ENCODE measurements around the gene HMCN2. TPM values are rescaled to one million over a fixed set of nuclear protein-coding genes. Genes with fewer than 3 reads are reported as not detected.

Gene HMCN2
- total RNA-seq, 1 donor, result under 0.01 TPM

DNA sequence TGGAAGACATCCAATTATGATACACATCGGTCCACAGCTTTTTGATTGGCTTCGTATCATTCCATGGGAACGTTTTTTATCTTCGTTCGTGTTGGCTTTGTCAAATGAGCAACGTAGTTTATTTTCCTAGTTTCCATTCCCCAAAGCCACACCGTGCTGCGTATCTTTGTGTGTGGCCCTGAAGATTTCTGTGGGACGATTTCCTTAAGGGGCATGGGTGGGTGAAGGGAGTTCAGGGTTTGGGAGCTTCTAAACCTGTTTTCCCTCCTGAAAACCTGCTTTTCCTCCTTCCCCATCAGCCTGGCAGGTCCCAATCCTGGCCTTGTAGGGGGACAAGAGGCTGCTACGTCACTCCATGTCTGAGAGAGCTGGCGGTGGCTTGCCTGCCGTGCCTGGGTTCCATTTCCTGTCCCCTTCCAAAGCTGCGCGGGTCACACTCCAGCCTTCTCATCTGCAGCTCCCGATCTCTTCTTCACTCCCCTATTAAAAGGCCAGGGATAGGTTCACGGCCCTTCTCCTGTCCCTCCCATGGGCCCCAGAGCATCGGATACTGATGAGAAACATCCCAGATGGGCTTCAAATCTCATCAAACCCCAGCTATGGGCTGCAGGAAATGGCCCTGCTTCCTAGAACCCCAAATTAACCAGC is 155.7 kb downstream of the HMCN2 start:
- Histone ChIP-seq H3K27me3 (ENCODE audit: insufficient read depth, low read length) (no peaks in the 10 kb centered on the region), H3K4me2 (ENCODE audit: insufficient read depth, low read length) (peak overlapping the region; percentile 22), H3K79me2 (ENCODE audit: insufficient read depth, low read length) (no peaks in the 10 kb centered on the region), H3K36me3 (ENCODE audit: insufficient read depth, low read length) (no peaks in the 10 kb centered on the region), H2AFZ (ENCODE audit: low read length) (no peak overlapping the region), H3K4me1 (ENCODE audit: insufficient read depth, low read length) (peaks cover 13% of the 10 kb centered on the region), H3K27ac (ENCODE audit: low read depth, low read length) (no peak overlapping the region), H3K4me3 (ENCODE audit: insufficient read depth, low read length) (no peak overlapping the region), H4K20me1 (ENCODE audit: insufficient read depth, low read length) (no peaks in the 10 kb centered on the region), H3K9me3 (ENCODE audit: low read depth, low read length) (no peaks in the 10 kb centered on the region)
- TF ChIP-seq, protein P1, sequence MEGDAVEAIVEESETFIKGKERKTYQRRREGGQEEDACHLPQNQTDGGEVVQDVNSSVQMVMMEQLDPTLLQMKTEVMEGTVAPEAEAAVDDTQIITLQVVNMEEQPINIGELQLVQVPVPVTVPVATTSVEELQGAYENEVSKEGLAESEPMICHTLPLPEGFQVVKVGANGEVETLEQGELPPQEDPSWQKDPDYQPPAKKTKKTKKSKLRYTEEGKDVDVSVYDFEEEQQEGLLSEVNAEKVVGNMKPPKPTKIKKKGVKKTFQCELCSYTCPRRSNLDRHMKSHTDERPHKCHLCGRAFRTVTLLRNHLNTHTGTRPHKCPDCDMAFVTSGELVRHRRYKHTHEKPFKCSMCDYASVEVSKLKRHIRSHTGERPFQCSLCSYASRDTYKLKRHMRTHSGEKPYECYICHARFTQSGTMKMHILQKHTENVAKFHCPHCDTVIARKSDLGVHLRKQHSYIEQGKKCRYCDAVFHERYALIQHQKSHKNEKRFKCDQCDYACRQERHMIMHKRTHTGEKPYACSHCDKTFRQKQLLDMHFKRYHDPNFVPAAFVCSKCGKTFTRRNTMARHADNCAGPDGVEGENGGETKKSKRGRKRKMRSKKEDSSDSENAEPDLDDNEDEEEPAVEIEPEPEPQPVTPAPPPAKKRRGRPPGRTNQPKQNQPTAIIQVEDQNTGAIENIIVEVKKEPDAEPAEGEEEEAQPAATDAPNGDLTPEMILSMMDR (IDR thresholded peaks at IDR 0.05; ENCODE audit: extremely low read depth, low read depth, low read length), result no peak
- no peak for DNase-seq (ENCODE audit: insufficient read length, low spot score, missing footprints)

DNA sequence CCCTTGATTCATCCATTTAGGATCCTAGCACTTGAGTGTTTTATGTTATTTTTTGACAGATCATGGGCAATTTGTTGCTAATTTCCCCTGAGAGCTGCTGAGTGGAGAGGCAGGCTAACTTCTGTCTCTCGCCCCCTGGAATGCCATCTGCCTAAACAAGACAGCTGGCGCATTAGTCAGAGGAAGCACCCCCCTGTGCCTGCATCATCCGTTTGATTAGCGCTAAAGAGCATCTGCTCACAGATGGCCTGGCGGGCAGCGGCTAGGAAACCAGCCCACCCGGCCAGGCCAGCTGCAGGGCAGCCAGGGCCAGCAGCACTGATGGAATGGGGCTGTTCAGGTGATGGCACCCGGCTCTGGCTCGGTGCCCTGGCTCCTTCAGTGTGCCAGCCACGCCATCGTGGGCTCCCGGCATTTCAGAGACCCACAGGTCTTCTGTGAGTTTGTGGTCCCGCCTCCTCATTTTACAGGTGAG is 156.3 kb downstream of the HMCN2 start:
- TF ChIP-seq, protein P1 (IDR thresholded peaks at IDR 0.05; ENCODE audit: extremely low read depth, low read depth, low read length), result no peak
- H3K4me2 ChIP-seq (ENCODE audit: insufficient read depth, low read length), result peak overlapping the region; percentile 22
- peaks cover 19% of the 10 kb centered on the region for H3K4me1 ChIP-seq (ENCODE audit: insufficient read depth, low read length)
- H2AFZ ChIP-seq (ENCODE audit: low read length), result no peak overlapping the region
- H3K4me3 ChIP-seq (ENCODE audit: insufficient read depth, low read length), result no peak overlapping the region
- H3K27me3 ChIP-seq (ENCODE audit: insufficient read depth, low read length), result no peaks in the 10 kb centered on the region
- H4K20me1 ChIP-seq (ENCODE audit: insufficient read depth, low read length), result no peaks in the 10 kb centered on the region
- DNase-seq (ENCODE audit: insufficient read length, low spot score, missing footprints), result peak; percentile 94
- H3K36me3 ChIP-seq (ENCODE audit: insufficient read depth, low read length), result no peaks in the 10 kb centered on the region
- H3K9me3 ChIP-seq (ENCODE audit: low read depth, low read length), result no peaks in the 10 kb centered on the region
- H3K79me2 ChIP-seq (ENCODE audit: insufficient read depth, low read length), result no peaks in the 10 kb centered on the region
- H3K27ac ChIP-seq (ENCODE audit: low read depth, low read length), result no peak overlapping the region

DNA sequence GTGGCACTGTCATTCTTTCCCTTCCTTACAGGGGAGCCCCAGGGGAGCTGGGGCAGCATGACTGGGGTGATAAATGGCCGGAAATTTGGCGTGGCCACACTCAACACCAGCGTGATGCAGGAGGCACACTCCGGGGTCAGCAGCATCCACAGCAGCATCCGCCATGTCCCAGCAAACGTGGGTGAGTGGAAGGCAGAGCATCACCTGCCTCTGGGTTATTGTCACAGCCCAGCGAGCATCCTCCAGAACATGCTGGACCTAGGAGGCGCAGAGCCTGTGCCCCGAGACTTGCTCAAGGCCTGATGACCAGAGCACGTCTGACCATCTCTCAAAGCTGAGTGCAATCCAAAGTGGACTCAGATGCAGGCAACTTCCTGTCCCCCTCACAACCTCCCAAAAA is 157.0 kb downstream of the HMCN2 start:
- no peak overlapping the region for H3K4me3 ChIP-seq (ENCODE audit: insufficient read depth, low read length)
- H3K27ac ChIP-seq (ENCODE audit: low read depth, low read length), result no peak overlapping the region
- H3K79me2 ChIP-seq (ENCODE audit: insufficient read depth, low read length), result no peaks in the 10 kb centered on the region
- H3K4me1 ChIP-seq (ENCODE audit: insufficient read depth, low read length), result peaks cover 24% of the 10 kb centered on the region
- H3K9me3 ChIP-seq (ENCODE audit: low read depth, low read length), result no peaks in the 10 kb centered on the region
- H3K36me3 ChIP-seq (ENCODE audit: insufficient read depth, low read length), result no peaks in the 10 kb centered on the region
- no peak overlapping the region for H3K4me2 ChIP-seq (ENCODE audit: insufficient read depth, low read length)
- TF ChIP-seq, protein P1 (IDR thresholded peaks at IDR 0.05; ENCODE audit: extremely low read depth, low read depth, low read length), result no peak
- no peaks in the 10 kb centered on the region for H4K20me1 ChIP-seq (ENCODE audit: insufficient read depth, low read length)
- H2AFZ ChIP-seq (ENCODE audit: low read length), result no peak overlapping the region
- H3K27me3 ChIP-seq (ENCODE audit: insufficient read depth, low read length), result no peaks in the 10 kb centered on the region
- DNase-seq (ENCODE audit: insufficient read length, low spot score, missing footprints), result peak; percentile 51

DNA sequence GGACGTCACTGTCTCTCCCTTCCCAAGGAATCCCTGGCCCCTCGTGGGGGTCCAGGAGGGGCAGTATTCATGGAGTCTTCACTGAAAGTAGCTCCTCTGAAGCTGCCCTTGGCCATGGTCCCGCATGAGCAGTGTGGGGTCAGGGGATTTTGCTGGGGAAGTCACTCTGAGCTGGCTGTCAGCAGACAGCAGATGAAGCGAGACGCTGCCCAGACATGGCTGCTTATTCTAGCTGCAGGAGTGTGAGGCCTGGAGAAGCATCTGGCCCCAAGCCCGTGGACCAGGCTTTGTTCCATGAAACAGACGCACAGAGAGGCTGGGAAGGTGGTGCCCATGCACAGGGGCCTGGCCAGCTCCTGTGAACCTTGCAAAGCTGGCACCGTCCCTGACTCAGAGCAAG is 157.7 kb downstream of the HMCN2 start:
- Histone ChIP-seq H4K20me1 (ENCODE audit: insufficient read depth, low read length) (no peaks in the 10 kb centered on the region), H3K9me3 (ENCODE audit: low read depth, low read length) (no peaks in the 10 kb centered on the region), H3K4me3 (ENCODE audit: insufficient read depth, low read length) (no peak overlapping the region), H2AFZ (ENCODE audit: low read length) (no peak overlapping the region), H3K27me3 (ENCODE audit: insufficient read depth, low read length) (no peaks in the 10 kb centered on the region), H3K4me1 (ENCODE audit: insufficient read depth, low read length) (peaks cover 24% of the 10 kb centered on the region), H3K27ac (ENCODE audit: low read depth, low read length) (no peak overlapping the region), H3K4me2 (ENCODE audit: insufficient read depth, low read length) (no peak overlapping the region), H3K79me2 (ENCODE audit: insufficient read depth, low read length) (no peaks in the 10 kb centered on the region), H3K36me3 (ENCODE audit: insufficient read depth, low read length) (no peaks in the 10 kb centered on the region)
- peak; percentile 56 for DNase-seq (ENCODE audit: insufficient read length, low spot score, missing footprints)
- TF ChIP-seq, protein P1 (IDR thresholded peaks at IDR 0.05; ENCODE audit: extremely low read depth, low read depth, low read length), result no peak
